ENCODE measurements around the gene SNX10.
A peak's percentile ranks its signal among the peaks of the same experiment; 100 is the strongest.

SNX10 gene

GRCh38 chr7:26393818-26394217 is 102.2 kb downstream of the SNX10 start:
- no peak overlapping the region for H3K4me3 ChIP-seq (ENCODE audit: control insufficient read depth, low read depth, low read length)
- no peak for TF ChIP-seq CTCF (conservative IDR thresholded peaks at IDR 0.05; ENCODE audit: control insufficient read depth, insufficient read depth, low read depth, low read length)
- no peak for DNase-seq (ENCODE audit: low read depth)

- TF ChIP-seq CTCF (conservative IDR thresholded peaks at IDR 0.05; ENCODE audit: control insufficient read depth, insufficient read depth, low read depth, low read length), result no peak
- no peak overlapping the region for H3K4me3 ChIP-seq (ENCODE audit: control insufficient read depth, low read depth, low read length)
- no peak for DNase-seq (ENCODE audit: low read depth)
Observed at GRCh38 chr7:26397332-26397731, 105.7 kb downstream of the SNX10 start.

GRCh38 chr7:26397796-26398426 is 106.2 kb downstream of the SNX10 start:
- peak overlapping the region; percentile 50 for H3K4me3 ChIP-seq (ENCODE audit: control insufficient read depth, low read depth, low read length)
- DNase-seq (ENCODE audit: low read depth), result no peak

GRCh38 chr7:26398427-26398755 is 106.7 kb downstream of the SNX10 start:
- DNase-seq (ENCODE audit: low read depth), result peak; percentile 43
- no peak for TF ChIP-seq CTCF (conservative IDR thresholded peaks at IDR 0.05; ENCODE audit: control insufficient read depth, insufficient read depth, low read depth, low read length)
- H3K4me3 ChIP-seq (ENCODE audit: control insufficient read depth, low read depth, low read length), result peak overlapping the region; percentile 50

More at GRCh38 chr7:26397796-26398426, 106.2 kb downstream of the SNX10 start:
- TF ChIP-seq CTCF (conservative IDR thresholded peaks at IDR 0.05; ENCODE audit: control insufficient read depth, insufficient read depth, low read depth, low read length), result no peak

GRCh38 chr7:26398756-26399509 is 107.3 kb downstream of the SNX10 start:
- peak; percentile 25 for DNase-seq (ENCODE audit: low read depth)
- peak overlapping the region; percentile 50 for H3K4me3 ChIP-seq (ENCODE audit: control insufficient read depth, low read depth, low read length)
- TF ChIP-seq CTCF (conservative IDR thresholded peaks at IDR 0.05; ENCODE audit: control insufficient read depth, insufficient read depth, low read depth, low read length), result peak; percentile 22

GRCh38 chr7:26399736-26400135 is 108.1 kb downstream of the SNX10 start:
- no peak for TF ChIP-seq CTCF (conservative IDR thresholded peaks at IDR 0.05; ENCODE audit: control insufficient read depth, insufficient read depth, low read depth, low read length)

More at GRCh38 chr7:26399736-26400135, 108.1 kb downstream of the SNX10 start:
- H3K4me3 ChIP-seq (ENCODE audit: control insufficient read depth, low read depth, low read length), result no peak overlapping the region
- no peak for DNase-seq (ENCODE audit: low read depth)
